ENCODE results near the gene NINJ2. TPM values are rescaled to one million over a fixed set of nuclear protein-coding genes. Genes with fewer than 3 reads are reported as not detected.

Gene NINJ2
- total RNA-seq, 4 donors from 2014 or later: 7.6 to 20.9 (median 12.6) TPM

DNA sequence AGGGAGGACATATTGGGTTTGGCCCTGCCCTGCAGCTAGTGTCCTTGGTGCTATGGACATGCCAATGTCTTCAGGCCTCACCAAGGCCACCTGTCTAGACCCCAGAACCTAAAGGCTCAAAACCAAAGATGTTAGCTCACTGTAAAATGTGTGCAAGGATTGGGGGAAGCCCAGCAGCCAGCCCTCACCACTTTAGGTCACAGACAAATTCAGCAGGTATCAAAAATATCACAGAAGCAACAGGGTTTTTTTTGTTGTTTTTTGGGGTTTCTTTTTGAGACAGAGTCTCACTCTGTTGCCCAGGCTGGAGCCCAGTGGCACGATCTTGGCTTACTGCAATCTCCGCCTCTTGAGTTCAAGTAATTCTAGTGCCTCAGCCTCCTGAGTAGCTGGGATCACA lies 29.0 kb upstream of the NINJ2 start:
- no peaks in the 10 kb centered on the region for H3K9me3 ChIP-seq
- no peaks in the 10 kb centered on the region for H3K4me1 ChIP-seq
- H3K36me3 ChIP-seq: no peaks in the 10 kb centered on the region
- H3K27me3 ChIP-seq: no peaks in the 10 kb centered on the region
- 97% methylated on average over 2 of the region's 2 CpGs for WGBS
- no peak overlapping the region for H3K27ac ChIP-seq
- H3K4me3 ChIP-seq: no peak overlapping the region
- TF ChIP-seq, protein P1, sequence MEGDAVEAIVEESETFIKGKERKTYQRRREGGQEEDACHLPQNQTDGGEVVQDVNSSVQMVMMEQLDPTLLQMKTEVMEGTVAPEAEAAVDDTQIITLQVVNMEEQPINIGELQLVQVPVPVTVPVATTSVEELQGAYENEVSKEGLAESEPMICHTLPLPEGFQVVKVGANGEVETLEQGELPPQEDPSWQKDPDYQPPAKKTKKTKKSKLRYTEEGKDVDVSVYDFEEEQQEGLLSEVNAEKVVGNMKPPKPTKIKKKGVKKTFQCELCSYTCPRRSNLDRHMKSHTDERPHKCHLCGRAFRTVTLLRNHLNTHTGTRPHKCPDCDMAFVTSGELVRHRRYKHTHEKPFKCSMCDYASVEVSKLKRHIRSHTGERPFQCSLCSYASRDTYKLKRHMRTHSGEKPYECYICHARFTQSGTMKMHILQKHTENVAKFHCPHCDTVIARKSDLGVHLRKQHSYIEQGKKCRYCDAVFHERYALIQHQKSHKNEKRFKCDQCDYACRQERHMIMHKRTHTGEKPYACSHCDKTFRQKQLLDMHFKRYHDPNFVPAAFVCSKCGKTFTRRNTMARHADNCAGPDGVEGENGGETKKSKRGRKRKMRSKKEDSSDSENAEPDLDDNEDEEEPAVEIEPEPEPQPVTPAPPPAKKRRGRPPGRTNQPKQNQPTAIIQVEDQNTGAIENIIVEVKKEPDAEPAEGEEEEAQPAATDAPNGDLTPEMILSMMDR (IDR thresholded peaks at IDR 0.05): no peak
- TF ChIP-seq EP300 (IDR thresholded peaks at IDR 0.05): no peak
- TF ChIP-seq POLR2AphosphoS5 (IDR thresholded peaks at IDR 0.05): no peak
- no peak for TF ChIP-seq POLR2A (IDR thresholded peaks at IDR 0.05)
- DNase-seq (ENCODE audit: low spot score in 2 of 2): no peak

DNA sequence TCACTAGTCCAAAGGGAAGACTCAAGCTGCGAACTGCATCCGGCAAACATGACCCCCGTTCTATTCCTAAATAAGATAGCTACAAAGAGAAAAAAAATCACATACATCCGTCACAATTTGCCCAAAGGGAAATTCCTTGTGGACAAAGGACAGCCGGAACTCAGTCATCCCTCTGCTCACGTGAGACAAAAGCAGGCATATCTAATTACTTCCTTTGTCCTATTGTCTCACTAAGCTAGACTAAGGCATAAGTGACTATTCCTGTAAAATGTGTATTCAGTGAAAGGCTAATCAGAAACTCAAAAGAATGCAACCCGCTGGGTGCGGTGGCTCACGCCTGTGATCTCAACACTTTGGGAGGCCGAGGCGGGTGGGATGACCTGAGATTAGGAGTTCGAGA lies 27.2 kb upstream of the NINJ2 start:
- TF ChIP-seq, protein P1 (IDR thresholded peaks at IDR 0.05): no peak
- TF ChIP-seq EP300 (IDR thresholded peaks at IDR 0.05) (no peak), POLR2AphosphoS5 (IDR thresholded peaks at IDR 0.05) (no peak), POLR2A (IDR thresholded peaks at IDR 0.05) (no peak)
- H3K4me3 ChIP-seq: no peak overlapping the region
- no peaks in the 10 kb centered on the region for H3K27me3 ChIP-seq
- no peak for DNase-seq (ENCODE audit: low spot score in 2 of 2)
- 87% methylated on average over 12 of the region's 12 CpGs for WGBS
- no peaks in the 10 kb centered on the region for H3K36me3 ChIP-seq
- no peaks in the 10 kb centered on the region for H3K9me3 ChIP-seq
- H3K4me1 ChIP-seq: no peaks in the 10 kb centered on the region
- no peak overlapping the region for H3K27ac ChIP-seq

DNA sequence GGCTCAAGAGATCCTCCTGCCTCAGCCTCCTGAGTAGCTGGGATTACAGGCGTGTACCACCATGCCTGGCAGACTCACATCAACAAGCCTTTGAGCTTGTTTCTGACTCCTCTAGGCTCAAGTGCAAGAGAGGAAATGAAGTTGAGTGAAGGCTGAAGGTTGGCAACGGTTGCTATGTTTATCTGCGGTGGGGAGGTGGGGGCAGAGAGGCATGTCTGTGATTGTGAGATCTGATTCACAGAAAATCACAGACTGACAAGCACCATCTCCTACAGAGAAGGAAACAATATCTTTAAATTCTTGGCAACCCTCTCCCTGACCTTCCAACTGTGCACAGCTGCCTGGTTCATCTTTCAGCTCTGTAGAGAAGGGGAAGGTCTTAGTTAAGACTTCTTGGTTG lies 22.1 kb upstream of the NINJ2 start:
- H3K27me3 ChIP-seq: no peaks in the 10 kb centered on the region
- H3K27ac ChIP-seq: no peak overlapping the region
- WGBS: 34% methylated on average over 3 of the region's 3 CpGs
- H3K4me1 ChIP-seq: no peaks in the 10 kb centered on the region
- no peak overlapping the region for H3K4me3 ChIP-seq
- H3K36me3 ChIP-seq: no peaks in the 10 kb centered on the region
- no peak for DNase-seq (ENCODE audit: low spot score in 2 of 2)
- TF ChIP-seq EP300 (IDR thresholded peaks at IDR 0.05): no peak
- TF ChIP-seq, protein P1 (IDR thresholded peaks at IDR 0.05): no peak
- no peak for TF ChIP-seq POLR2AphosphoS5 (IDR thresholded peaks at IDR 0.05)
- no peak for TF ChIP-seq POLR2A (IDR thresholded peaks at IDR 0.05)
- H3K9me3 ChIP-seq: no peaks in the 10 kb centered on the region

DNA sequence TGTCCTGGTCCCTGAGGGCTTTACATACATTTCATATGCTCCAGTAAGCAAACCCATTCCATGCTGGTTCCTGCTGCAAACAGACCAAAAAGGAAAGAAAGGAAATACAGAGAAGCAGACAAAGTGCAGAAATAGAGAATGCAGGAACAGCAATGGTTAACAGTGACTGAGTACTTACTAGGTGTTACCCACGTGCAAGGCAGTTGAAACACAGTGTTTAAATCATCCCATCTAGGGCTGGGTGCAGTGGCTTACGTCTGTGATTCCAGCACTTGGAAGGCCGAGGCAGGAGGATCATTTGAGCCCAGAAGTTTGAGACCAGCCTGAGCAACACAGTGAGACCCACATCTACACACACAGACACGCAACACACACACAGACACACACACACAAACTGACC lies 21.2 kb upstream of the NINJ2 start:
- H3K27me3 ChIP-seq: no peaks in the 10 kb centered on the region
- H3K27ac ChIP-seq: no peak overlapping the region
- no peak overlapping the region for H3K4me3 ChIP-seq
- TF ChIP-seq, protein P1 (IDR thresholded peaks at IDR 0.05): no peak
- TF ChIP-seq POLR2A (IDR thresholded peaks at IDR 0.05) (no peak), POLR2AphosphoS5 (IDR thresholded peaks at IDR 0.05) (no peak), EP300 (IDR thresholded peaks at IDR 0.05) (no peak)
- H3K9me3 ChIP-seq: no peaks in the 10 kb centered on the region
- no peak for DNase-seq (ENCODE audit: low spot score in 2 of 2)
- no peaks in the 10 kb centered on the region for H3K36me3 ChIP-seq
- WGBS: 74% methylated on average over 4 of the region's 4 CpGs
- no peaks in the 10 kb centered on the region for H3K4me1 ChIP-seq

DNA sequence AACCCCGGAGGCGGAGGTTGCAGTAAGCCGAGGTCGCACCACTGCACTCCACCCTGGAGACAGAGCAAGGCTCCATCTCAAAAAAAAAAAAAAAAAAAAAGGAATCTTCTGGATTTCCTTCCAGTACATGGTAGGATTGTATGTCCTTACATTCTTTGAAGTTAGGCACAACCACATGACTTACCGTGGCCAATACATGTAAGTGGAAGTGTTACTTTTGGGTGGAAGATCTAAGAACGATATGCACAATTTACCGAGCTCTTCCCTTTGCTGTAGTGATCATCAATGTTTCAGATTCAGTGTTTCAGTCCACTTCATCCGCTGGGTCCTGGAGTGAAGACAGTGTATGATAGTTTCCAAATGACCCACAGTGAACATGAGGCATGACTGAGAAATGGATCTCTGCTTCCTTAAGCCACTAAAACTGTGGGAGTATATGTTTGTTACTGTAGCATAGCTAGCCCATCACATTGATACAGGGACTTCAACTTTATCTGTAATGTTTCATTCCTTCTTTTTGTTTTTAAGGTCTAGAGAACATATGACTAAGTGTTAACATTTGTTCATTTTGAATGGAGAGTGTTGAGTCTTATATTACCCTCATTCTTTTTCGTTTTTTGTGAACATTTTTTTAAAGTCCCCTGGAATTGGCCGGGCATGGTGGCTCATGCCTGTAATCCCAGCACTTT lies 18.5 kb upstream of the NINJ2 start:
- H3K4me3 ChIP-seq: no peak overlapping the region
- no peaks in the 10 kb centered on the region for H3K36me3 ChIP-seq
- H3K4me1 ChIP-seq: no peaks in the 10 kb centered on the region
- H3K27ac ChIP-seq: no peak overlapping the region
- TF ChIP-seq POLR2A (IDR thresholded peaks at IDR 0.05): no peak
- TF ChIP-seq EP300 (IDR thresholded peaks at IDR 0.05): no peak
- no peak for TF ChIP-seq POLR2AphosphoS5 (IDR thresholded peaks at IDR 0.05)
- TF ChIP-seq, protein P1 (IDR thresholded peaks at IDR 0.05): no peak
- no peaks in the 10 kb centered on the region for H3K9me3 ChIP-seq
- no peaks in the 10 kb centered on the region for H3K27me3 ChIP-seq
- 95% methylated on average over 10 of the region's 10 CpGs for WGBS
- no peak for DNase-seq (ENCODE audit: low spot score in 2 of 2)
